Stomach (tissue), 4 donors: ENCODE data around the gene VWA7.

Source experiments
- EP300 ChIP-seq: sonication (generic); formaldehyde crosslinking; IDR thresholded peaks from one replicate; pipeline ENCODE4 v1.6.1; 2017; ENCODE audit warnings: antibody characterized with exemption
- POLR2A ChIP-seq, 4 donors: fragments of 450-650 bp; IDR thresholded peaks; one replicate each; pipeline ENCODE4 v1.6.1; 2016; ENCODE audit warnings: antibody characterized with exemption in 4 of 4, control low read depth in 2 of 4, mild to moderate bottlenecking in 1 of 4, moderate library complexity in 1 of 4
- POLR2AphosphoS5 ChIP-seq, 3 donors: sonication (generic); formaldehyde crosslinking; IDR thresholded peaks; one replicate each; pipeline ENCODE4 v1.6.1; 2016; ENCODE audit warnings: antibody characterized with exemption in 3 of 3
- TF ChIP-seq, protein P1 (sequence below), 7 experiments: fragments of 450-650 bp in 4 of 7; fragments of 200-600 bp in 3 of 7; sonication (generic) in 3 of 7; IDR thresholded peaks; one replicate each; pipeline ENCODE4 v1.5.1; 2016 to 2019; ENCODE audit warnings: antibody characterized with exemption in 7 of 7, control low read depth in 2 of 7, mild to moderate bottlenecking in 1 of 7

DNA sequence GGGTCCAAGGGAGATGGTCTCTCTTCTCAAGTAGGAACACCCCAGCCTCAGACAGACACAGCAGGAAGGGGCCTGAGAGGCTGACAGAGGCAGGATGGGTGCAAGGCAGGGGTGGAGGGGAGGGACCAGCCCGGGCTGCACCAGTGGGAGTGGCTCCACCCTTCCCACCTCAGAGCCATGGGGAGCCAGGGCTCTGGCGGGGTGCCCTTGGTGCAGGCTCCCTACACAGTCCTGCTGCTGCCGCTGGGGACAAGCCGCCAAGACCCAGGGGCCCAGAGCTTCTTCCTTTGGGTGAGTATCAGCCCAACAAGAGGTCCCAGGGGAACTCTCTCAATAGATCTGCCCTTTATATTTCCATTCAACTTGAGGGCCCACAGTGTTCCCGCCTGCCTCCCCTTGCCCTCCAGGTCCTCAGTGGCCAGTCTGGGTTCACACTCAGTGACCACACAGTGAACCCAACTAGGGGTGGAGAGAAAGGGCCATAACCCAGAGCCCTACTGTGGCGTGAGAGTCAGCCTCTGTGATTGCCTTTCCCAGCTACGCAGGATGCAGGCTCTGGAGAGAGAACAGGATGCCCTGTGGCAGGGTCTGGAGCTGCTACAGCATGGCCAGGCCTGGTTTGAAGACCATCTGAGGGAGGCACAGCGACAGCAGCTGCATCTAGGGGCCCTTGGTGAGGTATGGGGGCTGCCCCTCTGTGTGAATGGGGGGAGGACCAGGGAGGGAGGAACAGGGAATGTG lies 14.1 kb downstream of the VWA7 start:
- no peak for TF ChIP-seq POLR2AphosphoS5 (IDR thresholded peaks at IDR 0.05)
- TF ChIP-seq, protein P1, sequence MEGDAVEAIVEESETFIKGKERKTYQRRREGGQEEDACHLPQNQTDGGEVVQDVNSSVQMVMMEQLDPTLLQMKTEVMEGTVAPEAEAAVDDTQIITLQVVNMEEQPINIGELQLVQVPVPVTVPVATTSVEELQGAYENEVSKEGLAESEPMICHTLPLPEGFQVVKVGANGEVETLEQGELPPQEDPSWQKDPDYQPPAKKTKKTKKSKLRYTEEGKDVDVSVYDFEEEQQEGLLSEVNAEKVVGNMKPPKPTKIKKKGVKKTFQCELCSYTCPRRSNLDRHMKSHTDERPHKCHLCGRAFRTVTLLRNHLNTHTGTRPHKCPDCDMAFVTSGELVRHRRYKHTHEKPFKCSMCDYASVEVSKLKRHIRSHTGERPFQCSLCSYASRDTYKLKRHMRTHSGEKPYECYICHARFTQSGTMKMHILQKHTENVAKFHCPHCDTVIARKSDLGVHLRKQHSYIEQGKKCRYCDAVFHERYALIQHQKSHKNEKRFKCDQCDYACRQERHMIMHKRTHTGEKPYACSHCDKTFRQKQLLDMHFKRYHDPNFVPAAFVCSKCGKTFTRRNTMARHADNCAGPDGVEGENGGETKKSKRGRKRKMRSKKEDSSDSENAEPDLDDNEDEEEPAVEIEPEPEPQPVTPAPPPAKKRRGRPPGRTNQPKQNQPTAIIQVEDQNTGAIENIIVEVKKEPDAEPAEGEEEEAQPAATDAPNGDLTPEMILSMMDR (IDR thresholded peaks at IDR 0.05), result no peak
- no peak for TF ChIP-seq POLR2A (IDR thresholded peaks at IDR 0.05)
- TF ChIP-seq EP300, result no peak
